HepG2 (cell line): ENCODE results near the gene PKD1L1. TPM values are rescaled to one million over a fixed set of nuclear protein-coding genes. Genes with fewer than 3 reads are reported as not detected.
A peak's percentile ranks its signal among the peaks of the same experiment; 100 is the strongest.

ENCODE experiments used
- ATAC-seq: fragments of 200-7000 bp; cut with Tn5 transposase; 3 replicates; pipeline ENCODE4 v1.9.1; 2020; ENCODE audit warnings: mild to moderate bottlenecking, moderate library complexity
- BruUV-seq: library from RNA; stranded (reverse); fragments of 400-500 nt; replicated peaks from 2 replicates; lab custom pipeline; 2021; lab: Mats Ljungman, UMichigan
- CTCF ChIA-PET: fragments of 300-600 bp; formaldehyde crosslinking; extraction: SDS; loops from one replicate; lab custom pipeline; 2021; ENCODE audit warnings: low total read pairs, inconsistent platforms, low intra/inter-chr PET ratio; lab: Yijun Ruan, JAX
- POLR2A ChIA-PET: fragments of 350-600 bp; sonication (Branson Sonifier 250); formaldehyde crosslinking; loops from one replicate; lab custom pipeline; 2020; ENCODE audit warnings: antibody characterized with exemption, inconsistent platforms; lab: Yijun Ruan, JAX
- DNase-seq: peaks from one replicate; pipeline ENCODE4 v3.0.0-alpha.2; 2015; ENCODE audit warnings: low spot score
- FAIRE-seq: peaks from 3 replicates; lab custom pipeline; 2011; peaks lifted over from hg19 to GRCh38; lab: Jason Lieb, UNC
- H2AFZ ChIP-seq: one replicate; pipeline ENCODE4 v1.6.1; 2011; ENCODE audit warnings: low read length, inconsistent platforms
- H3K27ac ChIP-seq: fragments of 300-600 bp; 3 replicates; pipeline ENCODE4 v1.8.0; 2011; ENCODE audit warnings: mixed run types, mild to moderate bottlenecking, mixed read lengths, low read length, inconsistent platforms; ENCODE audit not compliant: insufficient read depth; ENCODE audit errors: extremely low read length
- H3K27me3 ChIP-seq, 2 experiments: fragments of 200-600 bp in 1 of 2; 2 replicates in 1 of 2; 3 replicates in 1 of 2; pipeline versions ENCODE4 v1.6.0 to v1.8.0; 2011; ENCODE audit warnings: low read length in 2 of 2, mild to moderate bottlenecking in 2 of 2, moderate library complexity in 2 of 2, inconsistent platforms in 1 of 2; ENCODE audit not compliant: insufficient read depth in 2 of 2, control insufficient read depth in 1 of 2
- H3K36me3 ChIP-seq, 2 experiments: fragments of 200-600 bp in 1 of 2; replicated peaks in 1 of 2; 2 replicates in 1 of 2; 3 replicates in 1 of 2; pipeline versions ENCODE4 v1.5.1 to v1.8.0; 2011; ENCODE audit warnings: low read length in 2 of 2, inconsistent platforms in 1 of 2; ENCODE audit not compliant: insufficient read depth in 2 of 2, control insufficient read depth in 1 of 2
- H3K4me1 ChIP-seq: 2 replicates; pipeline ENCODE4 v1.5.1; 2012; ENCODE audit warnings: low read length, inconsistent platforms; ENCODE audit not compliant: insufficient read depth
- H3K4me2 ChIP-seq: 2 replicates; pipeline ENCODE4 v1.6.0; 2011; ENCODE audit warnings: low read depth, low read length, inconsistent platforms
- H3K4me3 ChIP-seq, 3 experiments: fragments of 200-600 bp in 1 of 3; sonication (generic), shearing (Covaris generic) in 1 of 3; replicated peaks in 1 of 3; 2 replicates each; pipeline ENCODE4 v1.5.1; 2011 to 2016; ENCODE audit warnings: low read length in 3 of 3, inconsistent platforms in 2 of 3, low read depth in 2 of 3, mild to moderate bottlenecking in 2 of 3, control low read depth in 1 of 3, mixed read lengths in 1 of 3; ENCODE audit not compliant: insufficient read depth in 1 of 3
- H3K79me2 ChIP-seq: one replicate; pipeline ENCODE4 v1.6.1; 2011; ENCODE audit warnings: low read length, inconsistent platforms; ENCODE audit not compliant: insufficient read depth
- H3K9ac ChIP-seq: 2 replicates; pipeline ENCODE4 v1.6.0; 2011; ENCODE audit warnings: mild to moderate bottlenecking, low read depth, low read length, inconsistent platforms; ENCODE audit not compliant: insufficient read depth
- H3K9me3 ChIP-seq: 2 replicates; pipeline ENCODE4 v1.5.1; 2012; ENCODE audit warnings: mild to moderate bottlenecking, low read length
- H4K20me1 ChIP-seq: 2 replicates; pipeline ENCODE4 v1.6.0; 2011; ENCODE audit warnings: inconsistent platforms, mild to moderate bottlenecking, low read length, moderate library complexity; ENCODE audit not compliant: insufficient read depth
- FOXM1 ChIP-seq: sonication (generic); formaldehyde crosslinking; IDR thresholded peaks from 2 replicates; pipeline ENCODE4 v1.5.0; 2020; ENCODE audit warnings: missing genetic modification reagents
- GLI4 ChIP-seq: sonication (generic); formaldehyde crosslinking; IDR thresholded peaks from 2 replicates; pipeline ENCODE4 v1.5.1; 2020; ENCODE audit warnings: missing genetic modification reagents, mild to moderate bottlenecking, moderate library complexity, borderline replicate concordance
- MZF1 ChIP-seq: sonication (generic); formaldehyde crosslinking; IDR thresholded peaks from 2 replicates; pipeline ENCODE4 v1.8.1; 2023; ENCODE audit warnings: mild to moderate bottlenecking, missing genetic modification reagents, borderline replicate concordance
- PPARG ChIP-seq: conservative IDR thresholded peaks from 2 replicates; pipeline ENCODE4 v1.6.1; 2016; ENCODE audit warnings: missing biosample characterization, missing genetic modification reagents
- STAG1 ChIP-seq: sonication (generic); formaldehyde crosslinking; IDR thresholded peaks from 2 replicates; pipeline ENCODE4 v1.4.0; 2020; ENCODE audit warnings: missing genetic modification reagents
- ZNF354B ChIP-seq: sonication (generic); formaldehyde crosslinking; IDR thresholded peaks from 2 replicates; pipeline ENCODE4 v1.8.0; 2022; ENCODE audit warnings: mild to moderate bottlenecking, missing genetic modification reagents
- ZNF446 ChIP-seq: sonication (generic); formaldehyde crosslinking; IDR thresholded peaks from 2 replicates; pipeline ENCODE4 v1.5.0; 2020; ENCODE audit warnings: mild to moderate bottlenecking, missing genetic modification reagents
- ZNF484 ChIP-seq: sonication (generic); formaldehyde crosslinking; IDR thresholded peaks from 2 replicates; pipeline ENCODE4 v1.5.1; 2020; ENCODE audit warnings: mild to moderate bottlenecking, low read depth, missing genetic modification reagents, borderline replicate concordance
- ZNF564 ChIP-seq: sonication (generic); formaldehyde crosslinking; IDR thresholded peaks from 2 replicates; pipeline ENCODE4 v1.8.1; 2023; ENCODE audit warnings: mild to moderate bottlenecking, missing genetic modification reagents
- ZNF766 ChIP-seq: sonication (generic); formaldehyde crosslinking; IDR thresholded peaks from 2 replicates; pipeline ENCODE4 v1.5.0; 2020; ENCODE audit warnings: missing genetic modification reagents, borderline replicate concordance
- WGBS: methylation state at CpG from one replicate; pipeline ENCODE4 v1.1.6; 2017; ENCODE audit warnings: low lambda C conversion rate; 5-methylcytosine and 5-hydroxymethylcytosine counted together
- in situ Hi-C: cut with HindIII; loops from 2 replicates; pipeline ENCODE4 v1.10.0; 2017; ENCODE audit warnings: low pct_unique_long_range_greater_than_20kb; ENCODE audit not compliant: extremely low pct_ligation_motif_present
- intact Hi-C: fragments of 100-400 bp; cut with micrococcal nuclease; formaldehyde crosslinking; loops from one replicate; pipeline ENCODE4 v1.10.0; 2022; ENCODE audit not compliant: unreplicated experiment
- polyA plus RNA-seq, 8 experiments: library from polyadenylated mRNA; depleted of rRNA in 3 of 8; stranded (reverse) in 7 of 8; unstranded in 1 of 8; fragments of >200 nt; fragmentation: Illumina TruSeq in 4 of 8; extraction: Trizol in 4 of 8; gene quantifications; 2 replicates each; pipeline versions ENCODE4 v1.2.1 to v1.2.3, GENCODE V29; 2011 to 2016; ENCODE audit warnings: low read depth in 4 of 8, missing spikeins in 1 of 8, mixed read lengths in 1 of 8; ENCODE audit not compliant: insufficient read depth in 1 of 8
- total RNA-seq, 5 experiments: library from RNA; depleted of rRNA; stranded (reverse); fragments of >200 nt; fragmentation: Illumina TruSeq; extraction: Trizol; gene quantifications; 2 replicates each; pipeline ENCODE4 v1.2.3, GENCODE V29; 2016; ENCODE audit warnings: low read depth in 1 of 5
- TF ChIP-seq, protein P1 (sequence below): sonication (generic); formaldehyde crosslinking; IDR thresholded peaks from 2 replicates; pipeline ENCODE4 v1.5.1; 2020; ENCODE audit warnings: mild to moderate bottlenecking, missing genetic modification reagents, borderline replicate concordance
- TF ChIP-seq, protein P2 (sequence below): conservative IDR thresholded peaks from 2 replicates; pipeline ENCODE4 v1.6.1; 2018; ENCODE audit warnings: missing genetic modification reagents
- TF ChIP-seq, protein P3 (sequence below): sonication (generic); formaldehyde crosslinking; IDR thresholded peaks from 2 replicates; pipeline ENCODE4 v1.5.0; 2020; ENCODE audit warnings: mild to moderate bottlenecking, missing genetic modification reagents, moderate library complexity
- TF ChIP-seq, protein P4 (sequence below): sonication (generic); formaldehyde crosslinking; IDR thresholded peaks from 2 replicates; pipeline ENCODE4 v1.5.0; 2020; ENCODE audit warnings: mild to moderate bottlenecking, missing genetic modification reagents

The PKD1L1 gene
- total and polyA plus RNA-seq, 2 of the 13 experiments (the other 11 are each of a cell fraction or from before 2014, with no cell fraction given) = 0.01 TPM; not detected in 1

DNA sequence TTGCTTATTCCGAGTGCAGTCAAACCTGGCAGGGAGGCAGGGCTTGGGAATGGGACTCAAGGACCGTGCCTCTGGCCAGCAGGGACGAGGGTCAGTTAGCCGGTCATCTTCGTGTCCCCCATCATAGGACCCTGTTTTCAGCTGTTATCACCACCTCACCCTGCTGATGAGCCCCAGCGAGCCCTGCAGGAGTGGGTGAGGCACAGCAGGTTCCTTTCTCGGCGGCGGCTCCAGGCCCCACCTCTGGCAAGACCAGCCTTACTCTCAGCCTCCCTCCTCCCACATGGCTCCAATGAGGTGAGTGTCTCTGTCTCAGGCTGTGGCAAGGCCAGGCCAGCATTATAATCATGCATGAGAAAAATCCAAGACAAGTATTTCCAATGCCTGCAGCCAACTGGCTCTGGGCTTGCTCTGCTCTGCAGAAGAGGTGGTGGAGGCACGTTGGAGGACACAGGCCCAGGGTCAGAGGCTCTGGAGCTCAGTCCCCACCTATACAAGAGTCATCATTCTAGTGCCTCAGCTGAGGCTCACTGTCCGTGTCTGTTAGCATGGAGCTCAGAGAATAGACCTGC, 15.7 kb downstream of the PKD1L1 start:
- in situ Hi-C loops (no loop called here), intact Hi-C loops (no loop called here)
- Histone ChIP-seq H3K79me2 (no peaks in the 10 kb centered on the region), H3K9me3 (no peaks in the 10 kb centered on the region), H3K4me2 (no peak overlapping the region), H3K9ac (no peak overlapping the region), H3K27ac (no peak overlapping the region), H3K4me3 (no peak overlapping the region), H3K4me1 (no peaks in the 10 kb centered on the region), H4K20me1 (no peaks in the 10 kb centered on the region), H3K36me3 (no peaks in the 10 kb centered on the region), H2AFZ (no peak overlapping the region), H3K27me3 (peaks cover 0 to 1% of the 10 kb centered on the region in 2 experiments; a peak in 2 of 5 replicates)
- TF ChIP-seq ZNF564 (CRISPR knock-in tag) (no peak), PPARG (CRISPR knock-in tag) (no peak), FOXM1 (CRISPR knock-in tag) (no peak), ZNF766 (CRISPR knock-in tag) (no peak), ZNF354B (CRISPR knock-in tag) (no peak), STAG1 (no peak), MZF1 (CRISPR knock-in tag) (no peak), ZNF446 (CRISPR knock-in tag) (no peak), GLI4 (CRISPR knock-in tag) (no peak), ZNF484 (CRISPR knock-in tag) (no peak)
- TF ChIP-seq, protein P1, sequence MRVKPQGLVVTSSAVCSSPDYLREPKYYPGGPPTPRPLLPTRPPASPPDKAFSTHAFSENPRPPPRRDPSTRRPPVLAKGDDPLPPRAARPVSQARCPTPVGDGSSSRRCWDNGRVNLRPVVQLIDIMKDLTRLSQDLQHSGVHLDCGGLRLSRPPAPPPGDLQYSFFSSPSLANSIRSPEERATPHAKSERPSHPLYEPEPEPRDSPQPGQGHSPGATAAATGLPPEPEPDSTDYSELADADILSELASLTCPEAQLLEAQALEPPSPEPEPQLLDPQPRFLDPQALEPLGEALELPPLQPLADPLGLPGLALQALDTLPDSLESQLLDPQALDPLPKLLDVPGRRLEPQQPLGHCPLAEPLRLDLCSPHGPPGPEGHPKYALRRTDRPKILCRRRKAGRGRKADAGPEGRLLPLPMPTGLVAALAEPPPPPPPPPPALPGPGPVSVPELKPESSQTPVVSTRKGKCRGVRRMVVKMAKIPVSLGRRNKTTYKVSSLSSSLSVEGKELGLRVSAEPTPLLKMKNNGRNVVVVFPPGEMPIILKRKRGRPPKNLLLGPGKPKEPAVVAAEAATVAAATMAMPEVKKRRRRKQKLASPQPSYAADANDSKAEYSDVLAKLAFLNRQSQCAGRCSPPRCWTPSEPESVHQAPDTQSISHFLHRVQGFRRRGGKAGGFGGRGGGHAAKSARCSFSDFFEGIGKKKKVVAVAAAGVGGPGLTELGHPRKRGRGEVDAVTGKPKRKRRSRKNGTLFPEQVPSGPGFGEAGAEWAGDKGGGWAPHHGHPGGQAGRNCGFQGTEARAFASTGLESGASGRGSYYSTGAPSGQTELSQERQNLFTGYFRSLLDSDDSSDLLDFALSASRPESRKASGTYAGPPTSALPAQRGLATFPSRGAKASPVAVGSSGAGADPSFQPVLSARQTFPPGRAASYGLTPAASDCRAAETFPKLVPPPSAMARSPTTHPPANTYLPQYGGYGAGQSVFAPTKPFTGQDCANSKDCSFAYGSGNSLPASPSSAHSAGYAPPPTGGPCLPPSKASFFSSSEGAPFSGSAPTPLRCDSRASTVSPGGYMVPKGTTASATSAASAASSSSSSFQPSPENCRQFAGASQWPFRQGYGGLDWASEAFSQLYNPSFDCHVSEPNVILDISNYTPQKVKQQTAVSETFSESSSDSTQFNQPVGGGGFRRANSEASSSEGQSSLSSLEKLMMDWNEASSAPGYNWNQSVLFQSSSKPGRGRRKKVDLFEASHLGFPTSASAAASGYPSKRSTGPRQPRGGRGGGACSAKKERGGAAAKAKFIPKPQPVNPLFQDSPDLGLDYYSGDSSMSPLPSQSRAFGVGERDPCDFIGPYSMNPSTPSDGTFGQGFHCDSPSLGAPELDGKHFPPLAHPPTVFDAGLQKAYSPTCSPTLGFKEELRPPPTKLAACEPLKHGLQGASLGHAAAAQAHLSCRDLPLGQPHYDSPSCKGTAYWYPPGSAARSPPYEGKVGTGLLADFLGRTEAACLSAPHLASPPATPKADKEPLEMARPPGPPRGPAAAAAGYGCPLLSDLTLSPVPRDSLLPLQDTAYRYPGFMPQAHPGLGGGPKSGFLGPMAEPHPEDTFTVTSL (CRISPR knock-in tag) = no peak
- TF ChIP-seq, protein P2, sequence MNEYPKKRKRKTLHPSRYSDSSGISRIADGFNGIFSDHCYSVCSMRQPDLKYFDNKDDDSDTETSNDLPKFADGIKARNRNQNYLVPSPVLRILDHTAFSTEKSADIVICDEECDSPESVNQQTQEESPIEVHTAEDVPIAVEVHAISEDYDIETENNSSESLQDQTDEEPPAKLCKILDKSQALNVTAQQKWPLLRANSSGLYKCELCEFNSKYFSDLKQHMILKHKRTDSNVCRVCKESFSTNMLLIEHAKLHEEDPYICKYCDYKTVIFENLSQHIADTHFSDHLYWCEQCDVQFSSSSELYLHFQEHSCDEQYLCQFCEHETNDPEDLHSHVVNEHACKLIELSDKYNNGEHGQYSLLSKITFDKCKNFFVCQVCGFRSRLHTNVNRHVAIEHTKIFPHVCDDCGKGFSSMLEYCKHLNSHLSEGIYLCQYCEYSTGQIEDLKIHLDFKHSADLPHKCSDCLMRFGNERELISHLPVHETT (CRISPR knock-in tag) = no peak
- TF ChIP-seq, protein P3, sequence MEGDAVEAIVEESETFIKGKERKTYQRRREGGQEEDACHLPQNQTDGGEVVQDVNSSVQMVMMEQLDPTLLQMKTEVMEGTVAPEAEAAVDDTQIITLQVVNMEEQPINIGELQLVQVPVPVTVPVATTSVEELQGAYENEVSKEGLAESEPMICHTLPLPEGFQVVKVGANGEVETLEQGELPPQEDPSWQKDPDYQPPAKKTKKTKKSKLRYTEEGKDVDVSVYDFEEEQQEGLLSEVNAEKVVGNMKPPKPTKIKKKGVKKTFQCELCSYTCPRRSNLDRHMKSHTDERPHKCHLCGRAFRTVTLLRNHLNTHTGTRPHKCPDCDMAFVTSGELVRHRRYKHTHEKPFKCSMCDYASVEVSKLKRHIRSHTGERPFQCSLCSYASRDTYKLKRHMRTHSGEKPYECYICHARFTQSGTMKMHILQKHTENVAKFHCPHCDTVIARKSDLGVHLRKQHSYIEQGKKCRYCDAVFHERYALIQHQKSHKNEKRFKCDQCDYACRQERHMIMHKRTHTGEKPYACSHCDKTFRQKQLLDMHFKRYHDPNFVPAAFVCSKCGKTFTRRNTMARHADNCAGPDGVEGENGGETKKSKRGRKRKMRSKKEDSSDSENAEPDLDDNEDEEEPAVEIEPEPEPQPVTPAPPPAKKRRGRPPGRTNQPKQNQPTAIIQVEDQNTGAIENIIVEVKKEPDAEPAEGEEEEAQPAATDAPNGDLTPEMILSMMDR (CRISPR knock-in tag) = no peak
- TF ChIP-seq, protein P4, sequence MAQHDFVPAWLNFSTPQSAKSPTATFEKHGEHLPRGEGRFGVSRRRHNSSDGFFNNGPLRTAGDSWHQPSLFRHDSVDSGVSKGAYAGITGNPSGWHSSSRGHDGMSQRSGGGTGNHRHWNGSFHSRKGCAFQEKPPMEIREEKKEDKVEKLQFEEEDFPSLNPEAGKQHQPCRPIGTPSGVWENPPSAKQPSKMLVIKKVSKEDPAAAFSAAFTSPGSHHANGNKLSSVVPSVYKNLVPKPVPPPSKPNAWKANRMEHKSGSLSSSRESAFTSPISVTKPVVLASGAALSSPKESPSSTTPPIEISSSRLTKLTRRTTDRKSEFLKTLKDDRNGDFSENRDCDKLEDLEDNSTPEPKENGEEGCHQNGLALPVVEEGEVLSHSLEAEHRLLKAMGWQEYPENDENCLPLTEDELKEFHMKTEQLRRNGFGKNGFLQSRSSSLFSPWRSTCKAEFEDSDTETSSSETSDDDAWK (CRISPR knock-in tag) = no peak
- 63% methylated on average over 7 of the region's 11 CpGs for WGBS
- ATAC-seq (0 out of 3 replicates have a peak, but pooled peaks have one; percentile 27), FAIRE-seq (no peak), DNase-seq (no peak)
- CTCF ChIA-PET = no interaction called here
- BruUV-seq = no TSS peak
- POLR2A ChIA-PET = no interaction called here
